Measurements from ENCODE around the gene ARAP3. TPM values are rescaled to one million over a fixed set of nuclear protein-coding genes. Genes with fewer than 3 reads are reported as not detected.
A peak's percentile ranks its signal among the peaks of the same experiment; 100 is the strongest.

Gene ARAP3
- total RNA-seq, 2 donors from 2014 or later = 3.2 to 4.1 TPM

DNA sequence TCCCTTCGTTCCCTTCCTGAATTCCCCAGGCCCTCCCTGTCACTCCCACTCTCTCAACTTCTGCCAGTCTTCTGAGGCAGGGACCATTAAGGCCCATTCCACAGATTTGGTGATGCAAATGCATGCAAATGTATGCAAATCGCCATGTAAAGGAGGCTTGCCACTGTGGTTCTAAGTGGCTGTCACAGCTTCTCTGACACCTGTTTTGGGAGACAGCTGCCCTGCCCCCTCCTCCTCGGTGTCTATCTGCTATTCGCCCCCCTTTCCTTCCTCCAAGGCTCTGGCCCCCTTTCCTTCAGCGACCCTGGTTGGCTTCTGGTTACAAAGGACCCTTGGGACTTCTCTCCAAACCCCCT, 10.5 kb upstream of the ARAP3 start:
- H3K27ac Mint-ChIP-seq = peak overlapping the region; percentile 16
- no peaks in the 10 kb centered on the region for H3K36me3 Mint-ChIP-seq (ENCODE audit: insufficient read depth in 2 of 2)
- ATAC-seq (replicated peaks in 1 of 2) (peak in 1 of 2 donors; percentile 3), DNase-seq (no peak)
- H3K4me3 Mint-ChIP-seq = peak overlapping the region; percentile 87 to 88
- H3K27me3 Mint-ChIP-seq (ENCODE audit: low read depth) = peaks cover 30% of the 10 kb centered on the region
- no peaks in the 10 kb centered on the region for H3K9me3 Mint-ChIP-seq
- H3K4me1 Mint-ChIP-seq (ENCODE audit: low read depth) = peaks cover 26% of the 10 kb centered on the region

DNA sequence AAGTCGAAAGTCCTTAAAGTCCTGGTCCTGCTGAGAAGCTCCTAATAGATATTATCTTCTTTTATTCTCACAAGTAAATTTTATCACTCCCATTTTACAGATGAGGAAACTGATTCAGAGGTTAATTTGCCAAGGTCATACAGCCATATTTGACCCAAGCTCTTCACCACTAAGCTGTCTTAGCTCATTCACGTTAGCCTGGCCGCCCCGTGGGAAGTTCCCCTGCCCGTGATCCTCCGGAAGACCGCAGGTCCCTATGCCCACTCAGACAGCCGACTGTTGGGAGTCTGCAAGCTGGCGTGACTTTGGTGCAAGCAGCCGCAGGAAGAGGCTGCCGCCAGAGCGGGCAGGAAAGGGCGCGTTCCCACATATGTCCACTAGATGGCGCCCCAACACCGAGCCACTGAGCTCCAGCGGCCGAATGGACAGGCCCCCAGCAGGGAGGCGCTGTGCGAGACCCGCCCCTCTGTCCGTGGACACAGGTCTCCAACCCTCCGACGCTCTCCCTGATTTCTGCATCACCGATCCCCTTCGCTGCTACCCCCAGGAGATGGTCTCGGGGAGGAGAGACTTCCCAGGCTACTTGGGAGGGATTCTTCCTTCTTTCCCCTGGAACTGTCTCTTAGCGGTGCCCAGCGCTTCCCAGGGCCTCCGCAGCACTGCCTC, 10.0 kb upstream of the ARAP3 start:
- ATAC-seq (replicated peaks in 1 of 2) (peak; percentile 66 to 77), DNase-seq (peak; percentile 87 to 94)
- peaks cover 26% of the 10 kb centered on the region for H3K27me3 Mint-ChIP-seq (ENCODE audit: low read depth)
- no peak overlapping the region for H3K27ac Mint-ChIP-seq
- peak overlapping the region; percentile 87 to 88 for H3K4me3 Mint-ChIP-seq
- H3K36me3 Mint-ChIP-seq (ENCODE audit: insufficient read depth in 2 of 2) = no peaks in the 10 kb centered on the region
- H3K9me3 Mint-ChIP-seq = no peaks in the 10 kb centered on the region
- peaks cover 26% of the 10 kb centered on the region for H3K4me1 Mint-ChIP-seq (ENCODE audit: low read depth)

DNA sequence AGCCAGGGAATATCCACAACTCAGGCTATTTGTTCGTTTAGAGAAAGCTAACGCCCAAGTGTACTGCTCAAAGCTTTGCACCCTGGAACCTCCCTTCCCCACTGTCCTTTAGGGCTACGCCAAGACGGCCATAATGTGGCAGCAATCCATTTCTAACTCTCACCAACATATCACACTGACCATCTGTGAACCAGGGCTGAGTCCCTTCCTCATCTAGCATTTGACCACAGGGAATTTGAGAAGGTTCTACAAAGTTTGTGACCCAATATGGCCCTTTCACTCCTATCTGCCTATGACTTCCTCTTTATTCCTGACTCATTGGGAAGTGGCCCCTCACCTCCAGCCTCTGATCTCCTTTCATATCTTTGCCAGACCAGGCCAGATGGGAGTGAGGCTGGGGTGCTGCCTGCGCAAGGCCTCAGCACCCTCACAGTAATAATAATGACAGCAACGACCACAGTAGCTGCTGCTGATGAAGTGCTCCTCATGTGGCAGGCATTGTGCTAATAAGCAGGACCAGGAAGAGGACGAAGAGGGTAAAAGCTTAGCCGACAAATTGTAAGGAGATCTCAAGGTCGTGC, 9.3 kb upstream of the ARAP3 start:
- Mint-ChIP-seq H3K36me3 (ENCODE audit: insufficient read depth in 2 of 2) (no peaks in the 10 kb centered on the region), H3K4me3 (no peak overlapping the region), H3K9me3 (no peaks in the 10 kb centered on the region), H3K4me1 (ENCODE audit: low read depth) (peaks cover 26% of the 10 kb centered on the region), H3K27ac (no peak overlapping the region), H3K27me3 (ENCODE audit: low read depth) (peaks cover 26% of the 10 kb centered on the region)
- ATAC-seq (replicated peaks in 1 of 2) (no peak), DNase-seq (no peak)

DNA sequence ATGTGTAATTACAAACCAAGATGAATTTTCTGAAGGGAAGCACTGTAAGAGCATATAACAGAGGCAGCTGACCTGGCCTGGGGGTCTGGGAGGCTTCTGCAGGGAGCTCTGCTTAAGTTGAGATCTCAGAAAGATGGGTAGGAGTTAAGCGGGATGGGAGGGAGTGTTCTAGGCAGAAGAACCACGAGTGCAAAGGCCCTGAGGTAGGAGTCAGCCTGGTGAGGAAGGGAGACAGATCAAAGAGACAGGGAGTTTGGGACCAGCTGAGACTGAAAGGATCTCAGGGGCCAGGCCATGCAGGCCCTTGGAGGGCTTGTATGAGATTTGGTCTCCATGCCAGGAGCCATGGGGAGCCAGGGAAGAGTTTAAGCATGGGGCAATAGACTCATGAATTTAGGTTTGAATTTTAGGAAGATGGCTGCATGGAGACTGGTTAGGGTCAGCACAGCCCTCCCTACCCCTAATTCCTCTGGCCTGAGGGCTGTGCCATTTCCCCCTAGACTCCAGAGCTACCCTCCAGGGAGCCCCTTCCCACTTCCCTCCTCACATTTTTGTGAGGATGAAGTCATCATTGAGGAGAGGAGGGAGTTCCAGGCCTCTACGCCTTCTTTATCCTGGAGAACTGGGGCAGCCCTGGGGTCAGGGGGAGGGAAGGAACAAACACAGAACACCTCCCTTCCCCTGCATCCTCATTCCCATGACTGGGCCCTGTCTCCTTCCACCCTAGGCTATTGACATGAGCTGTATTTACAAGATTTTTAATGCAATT, 4.8 kb upstream of the ARAP3 start:
- DNase-seq = no peak
- no peaks in the 10 kb centered on the region for H3K9me3 Mint-ChIP-seq
- no peak for ATAC-seq (replicated peaks in 1 of 2)
- H3K4me3 Mint-ChIP-seq = no peak overlapping the region
- peaks cover 19% of the 10 kb centered on the region for H3K4me1 Mint-ChIP-seq (ENCODE audit: low read depth)
- H3K36me3 Mint-ChIP-seq (ENCODE audit: insufficient read depth in 2 of 2) = no peaks in the 10 kb centered on the region
- no peak overlapping the region for H3K27ac Mint-ChIP-seq
- H3K27me3 Mint-ChIP-seq (ENCODE audit: low read depth) = peaks cover 23% of the 10 kb centered on the region

DNA sequence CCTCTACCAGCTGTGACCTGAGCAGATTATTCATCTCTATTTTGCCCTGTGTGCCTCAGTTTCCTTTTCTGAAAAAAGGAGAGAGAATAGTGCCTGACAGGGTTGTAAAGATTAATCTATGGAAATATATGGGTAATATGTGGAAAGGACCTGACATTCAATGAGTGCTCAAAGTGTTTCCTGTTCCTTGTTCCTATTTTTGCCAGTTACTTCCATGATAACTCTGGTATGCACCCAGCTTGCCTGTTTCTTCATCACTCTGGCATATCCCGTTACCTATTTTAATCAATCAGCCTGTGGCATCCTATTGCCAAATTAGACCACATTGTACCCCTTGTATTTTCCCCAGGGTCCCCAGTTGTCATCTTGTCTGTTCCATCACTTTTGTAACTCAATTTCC, 3.6 kb upstream of the ARAP3 start:
- Mint-ChIP-seq H3K27ac (no peak overlapping the region), H3K36me3 (ENCODE audit: insufficient read depth in 2 of 2) (no peaks in the 10 kb centered on the region)

DNA sequence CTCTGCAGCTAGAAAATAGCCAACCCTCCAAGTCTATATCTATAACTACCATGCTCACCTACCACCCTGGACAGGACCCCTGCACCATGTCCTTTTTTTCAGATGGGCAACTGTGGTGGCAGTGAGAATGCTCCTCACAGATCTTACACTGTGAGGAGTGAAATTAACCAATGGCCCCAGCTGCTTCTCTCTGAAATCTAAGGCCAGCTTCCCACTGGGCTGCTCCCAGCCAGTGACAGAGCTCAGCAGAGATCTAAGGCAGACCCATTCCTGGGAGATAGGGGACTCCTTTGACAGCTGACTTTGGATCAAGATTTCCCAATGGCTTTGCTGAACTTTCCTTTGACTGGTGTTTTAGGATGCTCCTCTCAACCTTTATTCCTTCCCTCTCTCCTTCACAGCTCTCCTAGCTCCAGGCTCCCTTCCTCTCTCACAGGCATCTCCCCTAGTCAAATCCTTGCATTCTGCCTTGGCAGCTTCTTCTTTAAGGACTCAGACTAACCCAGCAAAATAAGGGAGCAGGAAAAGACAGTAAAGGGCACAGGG, 1.6 kb upstream of the ARAP3 start:
- H3K27me3 Mint-ChIP-seq (ENCODE audit: low read depth) = no peaks in the 10 kb centered on the region
- ATAC-seq (replicated peaks in 1 of 2) (no peak), DNase-seq (no peak)
- no peaks in the 10 kb centered on the region for H3K36me3 Mint-ChIP-seq (ENCODE audit: insufficient read depth in 2 of 2)
- no peaks in the 10 kb centered on the region for H3K9me3 Mint-ChIP-seq
- H3K4me1 Mint-ChIP-seq (ENCODE audit: low read depth) = peaks cover 24% of the 10 kb centered on the region
- peak overlapping the region in 1 of 2 donors; percentile 26 for H3K4me3 Mint-ChIP-seq
- no peak overlapping the region for H3K27ac Mint-ChIP-seq

More for the DNA sequence above, 3.6 kb upstream of the ARAP3 start:
- Mint-ChIP-seq H3K27me3 (ENCODE audit: low read depth) (peaks cover 12% of the 10 kb centered on the region), H3K4me3 (no peak overlapping the region), H3K9me3 (no peaks in the 10 kb centered on the region), H3K4me1 (ENCODE audit: low read depth) (peaks cover 24% of the 10 kb centered on the region)
- DNase-seq (no peak), ATAC-seq (replicated peaks in 1 of 2) (no peak)

DNA sequence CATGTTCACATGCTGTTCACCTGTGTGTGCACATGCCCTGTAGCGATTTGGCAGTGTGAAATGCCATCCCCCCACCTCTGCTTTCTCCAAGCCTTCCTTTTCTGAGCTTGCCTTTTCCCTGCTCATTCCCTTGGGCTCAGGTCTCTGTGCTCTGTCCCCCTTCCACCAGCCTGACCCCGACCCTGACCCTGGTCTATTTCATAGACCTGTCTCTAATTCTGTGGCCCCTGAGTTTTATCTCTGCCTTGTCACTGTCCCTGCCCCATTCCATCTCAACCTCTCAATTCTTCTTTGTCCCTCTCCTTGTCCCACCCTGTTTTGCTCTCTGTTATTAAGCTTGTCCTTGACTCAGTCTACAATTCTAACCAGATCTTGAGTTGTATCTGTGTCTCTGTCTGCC, 735 bp downstream of the ARAP3 start:
- DNase-seq (no peak), ATAC-seq (replicated peaks in 1 of 2) (no peak)
- no peaks in the 10 kb centered on the region for H3K36me3 Mint-ChIP-seq (ENCODE audit: insufficient read depth in 2 of 2)
- H3K27ac Mint-ChIP-seq = peak overlapping the region; percentile 77
- H3K4me1 Mint-ChIP-seq (ENCODE audit: low read depth) = peaks cover 24% of the 10 kb centered on the region
- H3K4me3 Mint-ChIP-seq = peak overlapping the region; percentile 52 to 64
- no peaks in the 10 kb centered on the region for H3K9me3 Mint-ChIP-seq
- no peaks in the 10 kb centered on the region for H3K27me3 Mint-ChIP-seq (ENCODE audit: low read depth)

DNA sequence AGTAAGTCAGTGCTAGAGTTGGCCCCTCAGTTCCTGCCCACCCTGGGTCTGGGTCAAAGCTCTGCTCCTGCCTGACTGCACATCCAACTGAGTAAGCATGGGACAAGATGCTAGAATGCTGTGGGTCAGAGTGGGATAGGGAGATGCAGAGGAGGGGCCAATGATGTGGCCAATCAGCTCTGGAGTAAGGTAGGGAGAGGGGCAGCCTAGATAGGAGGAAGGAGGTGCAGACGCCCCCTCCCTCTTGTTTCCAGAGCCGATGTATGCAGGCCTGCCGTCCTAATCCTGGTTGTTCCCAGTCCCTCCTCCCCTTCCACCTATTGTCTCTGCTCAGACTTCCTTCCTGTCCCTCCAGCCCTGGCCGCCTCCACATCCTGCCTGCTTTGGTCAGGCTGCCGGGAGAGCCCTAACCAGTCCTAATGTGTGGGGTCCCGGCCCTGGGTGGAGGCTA, 1.3 kb downstream of the ARAP3 start:
- H3K36me3 Mint-ChIP-seq (ENCODE audit: insufficient read depth in 2 of 2) = no peaks in the 10 kb centered on the region
- DNase-seq = no peak
- H3K27ac Mint-ChIP-seq = no peak overlapping the region
- H3K4me3 Mint-ChIP-seq = peak overlapping the region in 1 of 2 donors; percentile 64
- ATAC-seq (replicated peaks in 1 of 2) = no peak
- H3K4me1 Mint-ChIP-seq (ENCODE audit: low read depth) = peaks cover 24% of the 10 kb centered on the region
- H3K9me3 Mint-ChIP-seq = no peaks in the 10 kb centered on the region
- H3K27me3 Mint-ChIP-seq (ENCODE audit: low read depth) = no peaks in the 10 kb centered on the region

DNA sequence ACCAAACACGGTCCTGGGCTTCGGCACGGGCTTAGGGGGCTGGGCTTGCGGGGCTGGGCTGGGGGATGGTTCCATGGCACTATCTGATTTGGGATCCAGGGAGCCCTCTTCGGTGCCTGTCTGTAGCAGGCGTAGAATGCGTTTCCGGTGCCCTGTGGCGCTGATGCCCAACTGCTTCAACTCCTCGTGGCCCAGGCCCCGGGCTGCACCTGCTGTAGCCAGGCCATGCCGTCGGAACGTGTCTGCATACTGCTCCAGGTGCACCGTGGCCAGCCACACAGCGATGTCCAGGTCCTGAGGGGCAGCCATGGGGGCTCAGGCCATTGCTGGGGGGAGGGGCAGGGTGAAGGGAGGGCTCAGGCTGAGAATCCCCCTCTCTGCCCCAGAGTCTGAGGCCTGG, 1.9 kb downstream of the ARAP3 start:
- H3K4me1 Mint-ChIP-seq (ENCODE audit: low read depth) = peaks cover 24% of the 10 kb centered on the region
- no peaks in the 10 kb centered on the region for H3K27me3 Mint-ChIP-seq (ENCODE audit: low read depth)
- no peaks in the 10 kb centered on the region for H3K9me3 Mint-ChIP-seq
- no peak overlapping the region for H3K4me3 Mint-ChIP-seq
- H3K27ac Mint-ChIP-seq = no peak overlapping the region
- ATAC-seq (replicated peaks in 1 of 2) (no peak), DNase-seq (no peak)
- no peaks in the 10 kb centered on the region for H3K36me3 Mint-ChIP-seq (ENCODE audit: insufficient read depth in 2 of 2)

DNA sequence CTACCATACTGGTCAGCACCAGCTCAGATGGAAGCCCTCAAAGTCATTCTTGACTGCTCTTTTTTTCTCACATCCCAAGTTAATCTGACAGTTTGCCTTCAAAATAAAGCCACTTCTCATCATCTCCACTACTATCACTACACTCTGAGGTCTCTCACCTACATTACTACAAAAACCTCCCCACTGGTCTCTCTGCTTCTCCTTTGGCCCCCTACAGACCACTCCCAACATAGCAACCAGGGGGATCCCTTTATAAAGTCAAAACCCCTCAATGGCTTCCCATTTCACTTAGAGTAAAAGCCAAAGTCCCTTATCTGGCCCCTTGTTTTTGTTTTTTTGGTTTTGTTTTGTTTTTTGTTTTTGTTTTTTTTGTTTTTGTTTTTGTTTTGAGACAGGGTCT, 4.6 kb downstream of the ARAP3 start:
- H3K27me3 Mint-ChIP-seq (ENCODE audit: low read depth) = no peaks in the 10 kb centered on the region
- H3K4me1 Mint-ChIP-seq (ENCODE audit: low read depth) = peaks cover 11% of the 10 kb centered on the region
- no peaks in the 10 kb centered on the region for H3K36me3 Mint-ChIP-seq (ENCODE audit: insufficient read depth in 2 of 2)
- peak in 1 of 2 donors; percentile 29 for DNase-seq
- no peak for ATAC-seq (replicated peaks in 1 of 2)
- H3K27ac Mint-ChIP-seq = no peak overlapping the region
- no peaks in the 10 kb centered on the region for H3K9me3 Mint-ChIP-seq
- no peak overlapping the region for H3K4me3 Mint-ChIP-seq

DNA sequence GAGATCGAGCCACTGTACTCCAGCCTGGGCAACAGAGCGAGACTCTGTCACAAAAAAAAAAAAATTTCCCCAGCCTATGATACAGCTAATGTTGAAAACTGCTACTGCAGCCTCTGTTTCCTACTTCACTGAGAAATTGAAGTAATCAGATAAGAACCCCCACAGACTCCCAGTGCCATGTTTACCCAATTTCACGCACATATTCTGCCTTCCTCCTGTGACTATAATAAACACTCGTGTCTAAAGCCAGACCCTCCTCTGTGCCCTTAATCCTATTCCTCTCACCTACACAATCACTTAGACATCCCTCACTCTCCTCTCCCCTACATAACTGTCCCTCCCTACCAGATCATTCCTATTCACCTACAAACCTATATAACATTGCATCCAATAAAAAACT, 6.4 kb downstream of the ARAP3 start:
- Mint-ChIP-seq H3K36me3 (ENCODE audit: insufficient read depth in 2 of 2) (no peaks in the 10 kb centered on the region), H3K9me3 (no peaks in the 10 kb centered on the region), H3K4me3 (no peak overlapping the region), H3K27me3 (ENCODE audit: low read depth) (no peaks in the 10 kb centered on the region), H3K27ac (no peak overlapping the region), H3K4me1 (ENCODE audit: low read depth) (no peaks in the 10 kb centered on the region)
- no peak for ATAC-seq (replicated peaks in 1 of 2)
- no peak for DNase-seq

DNA sequence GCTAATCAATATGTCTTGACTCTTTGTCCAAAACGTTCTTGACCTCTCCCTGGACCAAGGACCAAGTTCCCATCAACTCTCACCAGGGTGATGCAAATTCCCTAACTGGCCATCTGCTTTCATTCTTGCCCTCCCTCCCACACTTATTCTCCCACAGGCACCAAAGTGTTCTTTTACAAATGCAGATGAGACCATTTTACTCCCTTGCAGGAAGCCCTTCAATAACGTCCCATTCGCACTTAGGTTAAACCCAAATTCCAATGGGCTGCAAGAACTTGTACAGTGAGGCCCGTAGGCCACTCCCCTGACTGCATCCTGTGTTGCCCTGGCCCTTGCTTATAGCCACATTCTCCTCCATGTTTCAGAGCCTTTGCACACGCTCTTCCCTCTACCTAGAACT, 7.3 kb downstream of the ARAP3 start:
- Mint-ChIP-seq H3K36me3 (ENCODE audit: insufficient read depth in 2 of 2) (no peaks in the 10 kb centered on the region), H3K9me3 (no peaks in the 10 kb centered on the region), H3K4me1 (ENCODE audit: low read depth) (no peaks in the 10 kb centered on the region), H3K27ac (no peak overlapping the region), H3K4me3 (no peak overlapping the region), H3K27me3 (ENCODE audit: low read depth) (no peaks in the 10 kb centered on the region)
- DNase-seq = no peak
- ATAC-seq (replicated peaks in 1 of 2) = no peak
